ENCODE results near the gene ERG28.

The ERG28 gene

GRCh38 chr14:75648066-75648838 is 12.4 kb downstream of the ERG28 start:
- no peak for TF ChIP-seq CTCF (IDR thresholded peaks at IDR 0.05)

GRCh38 chr14:75647640-75648039 is 13.0 kb downstream of the ERG28 start:
- TF ChIP-seq CTCF (IDR thresholded peaks at IDR 0.05) = no peak

GRCh38 chr14:75646762-75647161 is 13.9 kb downstream of the ERG28 start:
- no peak for TF ChIP-seq CTCF (IDR thresholded peaks at IDR 0.05)

- TF ChIP-seq CTCF (IDR thresholded peaks at IDR 0.05) = no peak
These were observed 15.6 kb downstream of the ERG28 start for GRCh38 chr14:75645056-75645455.

- no peak for TF ChIP-seq CTCF (IDR thresholded peaks at IDR 0.05)
These were observed 16.7 kb downstream of the ERG28 start for GRCh38 chr14:75643985-75644384.

GRCh38 chr14:75640876-75641275 is 19.8 kb downstream of the ERG28 start:
- TF ChIP-seq CTCF (IDR thresholded peaks at IDR 0.05) = no peak

- no peak for TF ChIP-seq CTCF (IDR thresholded peaks at IDR 0.05)
These were observed 24.5 kb downstream of the ERG28 start for GRCh38 chr14:75636100-75636692.
